Ascending aorta (tissue), 2 donors: Measurements from ENCODE around the gene POLG2. TPM values are rescaled to one million over a fixed set of nuclear protein-coding genes. Genes with fewer than 3 reads are reported as not detected.
"Not testable (repeated sequence)": the region's sequence is repeated elsewhere in the genome, so short reads cannot be mapped to it uniquely, and the experiment has no call there.

Experiments
- DNase-seq, 2 donors: peaks; one replicate each; pipeline ENCODE4 v3.0.0-alpha.2; 2019; ENCODE audit warnings: low spot score in 2 of 2
- H3K27ac ChIP-seq, 2 donors: fragments of 200-600 bp; sonication (generic); one replicate each; pipeline ENCODE4 v1.5.1; 2016 to 2017; ENCODE audit warnings: mild to moderate bottlenecking in 1 of 2
- H3K27me3 ChIP-seq: fragments of 200-600 bp; sonication (generic); one replicate; pipeline ENCODE4 v1.5.1; 2017
- H3K36me3 ChIP-seq, 2 donors: fragments of 200-600 bp; sonication (generic); one replicate each; pipeline ENCODE4 v1.5.1; 2016
- H3K4me1 ChIP-seq, 2 donors: fragments of 200-600 bp; sonication (generic); one replicate each; pipeline ENCODE4 v1.5.1; 2016 to 2017; ENCODE audit warnings: mild to moderate bottlenecking in 1 of 2
- H3K4me3 ChIP-seq, 2 donors: fragments of 200-600 bp; sonication (generic); one replicate each; pipeline ENCODE4 v1.5.1; 2016 to 2017; ENCODE audit warnings: mild to moderate bottlenecking in 1 of 2
- H3K9me3 ChIP-seq, 2 donors: fragments of 200-600 bp; sonication (generic); one replicate each; pipeline ENCODE4 v1.5.1; 2016
- CTCF ChIP-seq, 3 experiments: fragments of 200-600 bp in 2 of 3; fragments of 450-650 bp in 1 of 3; sonication (generic) in 2 of 3; IDR thresholded peaks; one replicate each; pipeline ENCODE4 v1.5.1; 2016 to 2019; ENCODE audit warnings: antibody characterized with exemption in 3 of 3, mild to moderate bottlenecking in 1 of 3, moderate library complexity in 1 of 3
- intact Hi-C: fragments of 100-400 bp; cut with DNase I; formaldehyde crosslinking; loops from one replicate; pipeline ENCODE4 v1.15.1; 2023
- total RNA-seq: library from RNA; depleted of rRNA; stranded (reverse); fragments of >200 nt; gene quantifications from one replicate; pipeline ENCODE4 v1.1.0, GENCODE V29; 2016

The POLG2 gene
- total RNA-seq, 1 donor from 2014 or later = 1.5 TPM

DNA sequence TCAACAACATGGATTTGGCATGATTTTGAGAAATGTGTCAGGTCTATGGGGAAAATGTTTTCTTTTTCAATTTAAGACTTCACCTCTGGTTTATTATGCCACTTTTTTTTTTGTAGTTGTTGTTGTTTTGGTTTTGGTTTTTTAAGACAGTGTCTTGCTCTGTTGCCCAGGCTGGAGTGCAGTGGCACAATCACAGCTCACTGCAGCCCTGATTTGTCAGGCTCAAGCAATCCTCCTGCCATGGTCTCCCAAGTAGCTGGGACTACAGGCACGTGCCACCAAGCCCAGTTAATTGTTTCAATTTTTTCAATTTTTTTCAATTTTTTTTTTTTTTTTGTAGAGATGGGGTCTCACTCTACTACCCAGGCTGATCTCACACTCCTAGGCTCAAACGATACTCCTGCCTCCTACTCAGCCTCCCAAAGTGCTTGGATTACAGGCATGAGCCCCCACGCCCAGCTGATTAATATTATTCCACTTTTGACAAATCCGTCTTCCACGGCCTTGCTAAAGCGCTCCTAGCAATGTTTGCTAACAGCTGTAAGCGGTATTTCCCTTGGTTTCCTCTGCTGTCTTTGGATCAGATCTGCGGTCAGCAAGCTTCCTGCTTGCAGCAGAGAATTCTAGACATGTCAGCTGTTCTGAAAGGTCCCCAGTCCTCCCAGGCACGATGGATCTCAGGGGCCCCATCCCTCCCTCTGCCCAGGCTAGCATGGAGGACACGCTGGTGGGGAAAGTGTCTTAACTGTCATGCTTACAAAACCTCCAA, 54.9 kb downstream of the POLG2 start:
- intact Hi-C loops = no loop called here
- Histone ChIP-seq H3K4me3 (peak overlapping the region in 1 of 2 donors; percentile 6), H3K27me3 (no peaks in the 10 kb centered on the region), H3K4me1 (no peaks in the 10 kb centered on the region), H3K36me3 (no peaks in the 10 kb centered on the region), H3K27ac (peak overlapping the region; percentile 24 to 30), H3K9me3 (peaks cover 0 to 5% of the 10 kb centered on the region in 2 donors)
- DNase-seq = peak in 1 of 2 donors; percentile 69
- TF ChIP-seq CTCF (IDR thresholded peaks at IDR 0.05) = no peak

GRCh38 chr17:64439956-64440355, 56.9 kb downstream of the POLG2 start:
- no peaks in the 10 kb centered on the region for H3K4me1 ChIP-seq
- no peaks in the 10 kb centered on the region for H3K36me3 ChIP-seq
- peaks cover 0 to 5% of the 10 kb centered on the region in 2 donors for H3K9me3 ChIP-seq
- no peak for DNase-seq
- no peak overlapping the region for H3K4me3 ChIP-seq
- H3K27ac ChIP-seq = no peak overlapping the region
- no peaks in the 10 kb centered on the region for H3K27me3 ChIP-seq
- TF ChIP-seq CTCF (IDR thresholded peaks at IDR 0.05) = no peak
- intact Hi-C loops = no loop called here

GRCh38 chr17:64439521-64439920, 57.3 kb downstream of the POLG2 start:
- H3K27ac ChIP-seq, H3K9me3 ChIP-seq, H3K4me3 ChIP-seq, H3K27me3 ChIP-seq, DNase-seq, H3K4me1 ChIP-seq, H3K36me3 ChIP-seq, intact Hi-C loops: not testable (repeated sequence)

GRCh38 chr17:64437944-64438525, 58.8 kb downstream of the POLG2 start:
- H3K4me3 ChIP-seq = no peak overlapping the region
- no peak for TF ChIP-seq CTCF (IDR thresholded peaks at IDR 0.05)
- DNase-seq = no peak
- intact Hi-C loops = no loop called here
- peaks cover 0 to 5% of the 10 kb centered on the region in 2 donors for H3K9me3 ChIP-seq
- H3K27ac ChIP-seq = no peak overlapping the region
- H3K4me1 ChIP-seq = no peaks in the 10 kb centered on the region
- no peaks in the 10 kb centered on the region for H3K27me3 ChIP-seq
- H3K36me3 ChIP-seq = no peaks in the 10 kb centered on the region

DNA sequence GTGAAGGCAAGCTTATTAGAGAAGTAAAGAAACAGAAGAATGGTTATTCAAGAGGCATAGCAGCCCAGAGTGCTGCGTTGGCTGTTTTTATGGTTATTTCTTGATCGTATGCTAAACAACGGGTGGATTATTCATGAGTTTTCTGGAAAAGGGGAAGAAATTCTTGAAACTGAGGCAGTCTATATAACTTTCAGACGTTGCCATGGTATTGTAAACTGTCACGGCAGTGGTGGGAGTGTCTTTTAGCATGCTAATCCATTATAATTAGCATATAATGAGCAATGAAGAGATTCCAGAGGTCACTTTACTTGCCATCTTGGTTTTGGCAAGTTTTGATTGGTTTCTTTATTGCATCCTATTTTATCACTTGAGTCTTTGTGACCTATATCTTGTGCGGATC, 65.3 kb downstream of the POLG2 start:
- Histone ChIP-seq H3K4me1 (no peaks in the 10 kb centered on the region), H3K4me3 (no peak overlapping the region), H3K27ac (no peak overlapping the region), H3K36me3 (no peaks in the 10 kb centered on the region), H3K27me3 (no peaks in the 10 kb centered on the region), H3K9me3 (no peaks in the 10 kb centered on the region)
- TF ChIP-seq CTCF (IDR thresholded peaks at IDR 0.05) = no peak
- intact Hi-C loops = no loop called here
- DNase-seq = no peak

DNA sequence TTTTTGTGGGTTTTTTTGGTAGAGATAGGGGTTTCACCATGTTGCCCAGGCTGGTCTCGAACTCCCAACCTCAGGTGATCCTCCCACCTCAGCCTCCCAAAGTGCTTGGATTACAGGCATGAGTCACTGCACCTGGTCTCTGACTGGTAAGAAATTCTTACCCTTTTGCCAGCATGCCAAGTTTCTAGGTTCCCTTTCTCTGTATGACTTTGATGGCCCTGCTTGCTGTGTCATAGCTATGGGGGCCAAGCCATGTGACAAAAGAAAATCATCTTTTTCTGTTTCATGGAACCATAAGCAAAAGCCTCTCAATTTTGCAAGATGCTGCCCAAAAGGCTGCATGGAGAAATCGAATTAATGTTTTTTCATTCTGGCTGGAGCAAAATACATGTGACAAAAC, 66.8 kb downstream of the POLG2 start:
- H3K9me3 ChIP-seq, H3K27ac ChIP-seq, DNase-seq, H3K4me3 ChIP-seq, H3K36me3 ChIP-seq, H3K4me1 ChIP-seq, H3K27me3 ChIP-seq, intact Hi-C loops: not testable (repeated sequence)
